GM18858 (cell line): ENCODE data around the gene CLEC2B.
"Not testable (repeated sequence)": the region's sequence is repeated elsewhere in the genome, so short reads cannot be mapped to it uniquely, and the experiment has no call there.

Source experiments
- ATAC-seq: cut with Tn5 transposase; IDR thresholded peaks from one replicate; pipeline ENCODE4 v1.9.1; 2021; ENCODE audit not compliant: unreplicated experiment

Gene CLEC2B

DNA sequence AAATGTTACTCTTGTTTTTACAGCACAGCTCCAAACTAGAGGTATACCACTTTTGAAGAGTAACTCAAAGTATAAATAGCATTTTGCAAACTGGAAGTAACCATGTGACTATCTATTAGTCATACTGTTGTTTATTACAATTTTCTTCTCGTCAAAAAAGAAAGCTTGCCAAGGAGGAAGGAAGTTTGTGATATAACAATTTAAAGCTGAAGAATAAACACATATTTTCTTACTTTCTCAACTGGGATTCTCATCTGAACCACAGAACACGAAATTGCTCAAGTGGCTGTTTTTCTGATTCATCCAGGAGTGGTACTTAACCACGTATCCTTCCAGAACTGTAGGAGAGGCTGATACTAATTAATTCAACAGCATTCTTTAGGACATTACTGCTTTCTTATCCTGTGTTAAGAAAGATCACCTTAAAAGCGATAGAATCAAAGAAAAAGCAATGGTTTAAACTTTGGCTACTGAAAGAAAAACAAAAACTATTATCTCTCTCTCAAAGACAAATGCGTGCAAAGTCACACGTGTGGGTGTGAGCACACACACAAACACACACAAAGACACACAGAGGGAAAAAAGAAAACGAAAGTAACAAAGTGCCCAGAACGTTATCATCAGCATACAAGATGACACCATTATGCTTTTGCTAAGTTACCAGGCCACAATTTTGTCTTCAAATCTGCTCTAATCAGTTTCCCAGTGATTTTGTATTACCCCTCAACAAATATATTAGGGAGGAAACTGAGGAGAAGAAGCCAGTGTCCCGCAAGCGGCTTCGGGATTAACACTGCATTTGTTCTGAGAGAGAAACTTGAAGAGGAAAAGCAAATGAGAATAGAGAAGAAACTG, at the start of gene CLEC2B:
Gene CLEC2B, minus strand, starts transcription at position 48 of the 855 bp plus-strand sequence.
- ATAC-seq = no peak

DNA sequence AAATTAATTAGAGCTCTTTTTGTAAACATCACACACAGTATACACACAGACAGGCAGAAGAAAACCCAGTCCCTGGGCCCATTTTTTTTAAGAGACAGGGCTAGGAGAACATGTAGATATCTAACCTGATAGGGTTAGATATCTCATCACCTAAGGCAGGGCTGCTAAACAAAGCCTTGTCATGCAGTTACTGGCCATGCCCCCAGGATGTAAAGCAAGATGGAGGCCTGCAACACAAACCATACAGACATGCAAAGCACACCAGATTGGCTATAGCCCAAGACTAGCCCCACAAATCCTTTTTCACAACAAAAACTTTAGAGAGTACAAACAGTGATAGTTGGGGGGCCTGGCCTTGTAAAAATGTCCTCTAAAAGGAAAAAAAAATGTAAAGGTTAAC, 42.6 kb upstream of the CLEC2B start:
- no peak for ATAC-seq

DNA sequence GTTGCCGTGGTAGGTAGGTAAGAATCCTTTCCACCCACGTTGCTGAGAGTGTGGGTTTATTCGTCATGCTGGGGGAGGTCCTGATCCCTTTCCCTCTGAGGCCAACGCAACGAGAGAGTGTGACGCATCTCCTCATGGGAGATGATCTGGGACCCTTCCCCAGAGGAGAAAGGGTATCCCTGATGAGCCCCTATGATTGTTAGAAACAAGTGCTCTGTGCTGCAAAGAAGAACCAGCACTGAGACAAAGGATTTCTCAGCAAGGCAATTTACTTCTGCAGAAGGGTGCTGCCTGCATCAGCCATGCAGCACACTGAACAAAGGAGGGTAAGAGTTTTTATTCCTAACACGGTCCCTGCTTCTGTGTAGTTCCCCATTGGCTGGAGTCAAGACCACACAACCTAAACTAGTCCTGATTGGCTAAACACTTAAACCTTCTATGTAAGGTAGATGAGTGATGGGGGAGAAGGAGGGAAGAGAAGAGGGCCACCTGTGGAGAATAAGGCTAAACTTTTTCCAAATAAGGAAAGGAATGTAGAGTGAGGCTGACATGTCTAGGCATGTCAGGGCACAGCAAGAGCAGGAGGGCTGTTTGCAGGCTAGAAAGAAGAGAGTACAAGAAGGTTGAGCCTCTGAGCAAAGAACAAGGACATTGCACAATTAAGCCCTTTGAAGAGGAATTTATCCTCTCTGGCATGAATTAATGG, 41.7 kb upstream of the CLEC2B start:
- ATAC-seq = no peak

DNA sequence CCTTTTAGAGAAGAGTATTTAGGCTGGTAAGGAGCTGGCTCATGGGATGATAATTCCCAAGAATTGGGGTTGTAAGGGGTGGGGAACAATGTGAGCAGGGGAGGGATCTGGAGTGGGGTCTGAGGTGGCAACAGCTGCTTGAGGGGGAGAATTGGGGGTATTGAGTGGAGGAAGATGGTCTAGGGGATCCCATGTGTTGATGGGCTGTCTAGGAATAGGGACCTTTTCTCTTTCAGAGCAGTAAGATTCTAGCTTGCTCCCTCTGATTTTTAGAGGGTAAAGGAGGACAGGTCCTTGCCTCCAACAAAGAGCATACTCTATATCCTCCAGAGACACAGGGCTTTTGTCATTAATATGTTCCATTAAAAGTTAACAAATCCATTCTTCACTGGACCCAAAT, 40.6 kb upstream of the CLEC2B start:
- ATAC-seq = no peak

DNA sequence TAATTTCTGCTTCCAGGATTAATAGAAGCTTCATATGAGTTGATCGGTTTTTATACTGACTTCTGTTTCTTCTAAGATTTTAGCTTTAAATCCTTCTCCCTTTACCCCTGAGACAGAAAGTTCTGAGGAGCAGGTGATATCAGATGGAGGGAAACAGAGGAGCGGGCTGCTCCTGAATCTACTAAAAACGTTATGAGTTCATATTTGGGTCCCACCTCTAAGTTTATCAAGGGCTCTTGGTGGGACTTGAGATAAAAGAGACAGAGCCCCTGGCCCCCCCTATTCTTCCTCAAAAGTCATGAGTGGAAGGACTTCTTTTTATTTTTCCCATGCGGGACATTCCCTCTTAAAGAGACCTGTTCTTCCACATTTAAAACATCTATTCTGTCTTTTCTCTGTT, 39.2 kb upstream of the CLEC2B start:
- ATAC-seq = no peak

DNA sequence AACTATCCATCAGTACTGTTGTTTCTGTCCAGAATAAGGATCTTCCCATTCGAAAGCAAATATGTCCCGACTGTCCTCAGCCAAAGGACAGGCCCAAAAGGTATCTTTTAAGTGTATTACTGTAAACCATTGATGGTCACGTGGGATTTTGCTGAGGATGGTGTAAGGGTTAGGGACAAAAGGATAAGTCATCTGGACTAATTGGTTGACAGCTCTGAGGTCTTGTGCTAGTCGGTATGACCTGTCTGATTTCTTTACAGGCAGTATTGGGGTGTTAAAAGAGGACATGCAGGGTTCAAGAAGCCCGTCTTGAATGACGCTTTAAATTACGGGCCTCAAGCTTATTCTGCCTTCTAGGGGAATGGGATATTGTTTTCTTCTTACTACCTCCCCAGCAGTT, 38.6 kb upstream of the CLEC2B start:
- ATAC-seq = no peak

DNA sequence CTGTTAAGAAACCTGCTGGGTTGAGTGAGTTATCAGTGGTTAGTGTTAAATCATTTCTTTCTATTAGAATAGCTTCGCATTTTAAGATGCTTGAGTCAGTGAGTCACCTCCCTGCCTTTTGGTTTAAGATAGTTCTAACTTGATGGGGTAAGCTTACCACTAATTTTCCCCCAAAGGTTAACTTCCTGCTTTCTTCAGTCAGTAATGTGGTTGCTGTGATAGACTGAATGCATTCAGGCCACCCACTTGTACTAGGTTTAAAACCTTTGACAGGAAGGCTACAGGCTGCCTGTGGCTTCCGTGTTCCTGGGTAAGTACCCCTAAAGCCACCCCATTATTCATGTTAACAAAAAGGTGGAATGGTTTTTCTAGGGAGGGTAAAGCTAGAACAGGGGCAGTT, 37.7 kb upstream of the CLEC2B start:
- no peak for ATAC-seq

DNA sequence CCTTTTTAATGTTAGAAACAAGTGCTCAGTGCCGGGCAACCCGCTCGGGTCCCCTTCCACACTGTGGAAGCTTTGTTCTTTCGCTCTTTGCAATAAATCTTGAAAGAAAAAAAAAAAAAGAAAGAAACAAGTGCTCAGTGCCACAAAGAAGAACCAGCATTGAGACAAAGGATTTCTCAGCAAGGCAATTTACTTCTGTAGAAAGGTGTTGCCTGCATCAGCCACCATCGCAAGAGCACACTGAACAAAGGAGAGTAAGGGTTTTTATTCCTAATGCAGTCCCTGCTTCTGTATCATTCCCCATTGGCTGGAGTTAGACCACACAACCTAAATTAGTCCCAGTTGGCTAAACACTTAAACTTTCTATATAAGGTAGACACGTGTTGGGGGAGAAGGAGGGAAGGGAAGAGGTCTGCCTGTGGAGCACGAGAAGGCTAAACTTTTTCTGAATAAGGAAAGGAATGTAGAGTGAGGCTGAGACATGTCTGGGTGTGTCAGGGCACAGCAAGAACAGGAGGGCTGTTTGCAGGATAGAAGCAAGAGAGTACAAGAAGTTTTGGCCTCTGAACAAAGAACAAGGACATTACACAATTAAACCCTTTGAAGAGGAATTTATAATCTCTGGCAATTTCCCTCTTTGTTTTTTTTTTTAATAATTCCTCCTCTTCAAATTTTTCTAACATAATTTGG, 33.5 kb upstream of the CLEC2B start:
- ATAC-seq = no peak

DNA sequence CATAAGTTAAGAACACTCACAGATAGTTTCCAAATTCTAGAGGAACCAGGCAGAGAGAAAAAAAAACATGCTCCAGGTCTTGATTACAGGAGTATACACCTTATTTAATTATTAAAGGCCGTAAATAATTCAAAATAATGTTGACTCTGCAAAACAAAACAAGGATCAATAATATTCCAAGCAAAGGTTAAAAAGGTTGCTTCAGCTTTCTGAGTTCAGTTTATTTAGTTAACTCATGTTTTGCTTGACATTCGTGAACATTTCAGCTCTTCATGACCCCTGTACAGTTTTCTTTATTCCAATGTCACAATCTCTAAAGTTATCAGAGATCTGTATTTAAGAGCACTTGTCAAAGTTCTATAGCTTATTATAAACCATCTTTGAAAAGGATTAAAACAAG, 31.8 kb upstream of the CLEC2B start:
- ATAC-seq = no peak

DNA sequence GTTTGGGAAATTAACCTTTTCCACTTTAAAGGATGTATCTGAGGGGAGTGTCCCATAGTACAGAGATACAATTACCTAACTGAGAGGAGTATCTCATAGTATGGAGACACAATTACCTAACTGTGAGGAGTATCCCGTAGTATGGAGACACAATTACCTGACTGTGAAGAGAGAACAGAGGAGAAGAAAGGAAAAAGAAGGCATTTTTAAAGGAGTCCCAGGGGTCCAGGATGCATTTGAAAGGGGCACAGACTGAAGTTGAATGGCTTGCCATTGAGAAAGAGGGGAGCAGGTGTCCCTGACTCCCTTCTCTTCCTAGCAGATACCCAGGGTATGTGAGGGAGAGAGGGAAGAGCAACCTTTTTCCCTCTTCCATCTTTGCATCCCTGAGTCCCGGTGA, 30.1 kb upstream of the CLEC2B start:
- ATAC-seq = no peak

DNA sequence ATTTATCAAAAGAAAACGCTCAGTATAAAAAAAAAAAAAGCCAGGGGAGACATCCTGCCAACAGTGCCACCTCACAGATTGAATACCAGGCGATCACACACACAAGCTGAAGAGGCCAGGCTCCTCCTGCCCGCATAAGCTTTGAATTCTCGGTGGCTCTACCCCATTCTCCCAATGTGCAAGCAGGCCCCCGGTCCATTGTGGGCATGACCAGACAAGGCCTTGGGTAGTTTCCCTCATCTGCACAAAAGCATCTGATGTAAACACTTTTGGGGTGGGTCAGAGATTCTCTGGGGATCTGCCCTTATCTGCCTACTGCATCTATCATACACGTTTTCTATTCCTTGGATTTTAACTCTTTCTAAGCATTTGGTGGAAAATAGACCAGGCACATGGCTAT, 28.4 kb upstream of the CLEC2B start:
- no peak for ATAC-seq

DNA sequence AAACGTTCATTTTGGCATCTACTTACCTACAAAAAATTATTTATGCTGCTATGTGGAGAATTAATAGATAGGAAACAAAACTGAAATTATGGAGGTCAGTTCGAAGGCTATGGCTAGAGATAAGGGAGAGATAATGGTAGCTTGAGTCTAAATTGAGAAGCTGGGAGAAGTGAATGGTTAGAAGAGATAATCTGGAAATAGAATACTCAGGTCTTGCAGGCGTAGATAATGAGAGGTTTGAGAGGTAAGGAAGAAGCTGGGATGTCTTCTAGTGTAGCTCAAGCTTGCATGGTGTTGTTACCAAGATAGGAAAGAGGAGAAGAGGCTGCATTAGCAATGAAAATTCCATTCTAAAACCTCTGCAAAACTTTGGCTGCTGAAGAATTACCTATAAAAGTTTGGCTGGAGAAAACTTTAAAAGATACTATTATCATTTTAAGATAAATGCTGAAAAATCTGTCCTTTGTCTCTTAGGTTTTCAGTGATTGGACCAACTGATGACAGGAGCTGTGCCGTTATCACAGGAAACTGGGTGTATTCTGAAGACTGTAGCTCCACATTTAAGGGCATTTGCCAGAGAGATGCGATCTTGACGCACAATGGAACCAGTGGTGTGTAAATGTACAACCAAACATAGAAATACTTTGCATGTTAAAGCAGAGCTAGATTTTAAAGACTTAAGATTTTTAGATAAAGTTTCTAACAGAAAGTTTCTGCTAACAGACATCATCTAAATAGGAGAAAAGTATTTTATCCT, 26.2 kb upstream of the CLEC2B start:
- ATAC-seq = no peak

DNA sequence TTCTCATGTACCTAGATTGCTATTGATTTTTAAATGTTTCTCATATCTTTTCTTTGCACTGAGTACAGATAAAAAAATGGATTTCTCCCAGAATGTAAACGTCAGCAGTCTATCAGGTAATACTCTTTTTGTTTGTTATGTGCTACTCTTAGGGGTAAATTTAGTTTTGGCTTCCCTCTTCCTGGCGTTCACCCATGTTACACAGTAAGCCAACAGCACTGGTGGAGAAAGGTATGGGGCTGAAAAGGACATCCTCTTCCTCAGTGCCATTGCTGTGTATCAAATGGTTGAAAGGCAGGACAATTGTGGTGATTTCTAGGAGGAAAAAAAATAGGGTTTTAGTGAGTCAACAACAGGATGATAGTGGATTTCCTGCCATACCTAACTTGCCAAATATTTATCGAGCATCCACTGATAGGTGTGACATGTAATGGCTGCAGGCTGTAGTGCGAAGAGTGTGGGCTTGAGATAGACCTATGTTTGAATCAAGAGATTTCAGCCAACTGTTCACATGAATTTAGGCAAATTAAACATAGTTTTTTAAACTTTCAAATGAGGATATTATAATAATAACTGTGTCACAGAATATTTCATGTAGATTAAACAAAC, 19.6 kb upstream of the CLEC2B start:
- no peak for ATAC-seq

DNA sequence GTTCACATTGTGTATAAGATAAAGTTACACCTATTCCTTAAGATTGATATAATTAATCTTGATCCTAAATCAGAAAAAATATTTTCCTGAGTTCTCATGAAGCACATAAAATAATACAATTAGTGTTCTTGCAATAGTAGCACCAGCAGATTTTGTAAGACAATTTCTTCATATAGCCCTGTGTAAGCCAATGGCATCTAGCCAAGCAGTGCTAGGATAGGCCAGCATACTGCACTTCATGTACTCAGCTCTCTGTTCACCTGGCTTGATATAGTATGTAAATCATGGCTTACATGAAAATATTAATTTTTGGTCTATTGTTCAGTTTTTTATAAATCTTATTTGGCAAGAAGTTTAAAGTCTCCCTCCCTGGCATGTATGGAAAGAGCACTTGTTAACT, 14.0 kb upstream of the CLEC2B start:
- no peak for ATAC-seq

DNA sequence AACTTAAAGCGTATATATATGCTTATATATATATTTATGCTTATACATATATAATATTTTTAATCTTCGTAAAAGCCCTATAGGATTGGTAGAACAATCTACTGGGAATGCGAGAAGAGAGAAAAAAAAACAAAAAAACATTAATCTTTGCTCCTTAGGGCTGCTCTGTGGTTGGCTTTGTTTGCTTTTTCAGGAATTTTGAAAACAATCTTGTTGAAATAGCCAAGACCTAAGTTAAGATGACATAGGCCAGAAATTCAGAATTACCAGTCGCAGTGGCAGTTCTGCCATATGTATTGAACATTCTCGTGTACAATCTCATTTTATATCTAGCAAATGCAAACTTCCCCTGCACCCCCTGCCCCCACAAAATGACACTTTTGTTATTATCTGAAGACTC, 12.8 kb upstream of the CLEC2B start:
- no peak for ATAC-seq

DNA sequence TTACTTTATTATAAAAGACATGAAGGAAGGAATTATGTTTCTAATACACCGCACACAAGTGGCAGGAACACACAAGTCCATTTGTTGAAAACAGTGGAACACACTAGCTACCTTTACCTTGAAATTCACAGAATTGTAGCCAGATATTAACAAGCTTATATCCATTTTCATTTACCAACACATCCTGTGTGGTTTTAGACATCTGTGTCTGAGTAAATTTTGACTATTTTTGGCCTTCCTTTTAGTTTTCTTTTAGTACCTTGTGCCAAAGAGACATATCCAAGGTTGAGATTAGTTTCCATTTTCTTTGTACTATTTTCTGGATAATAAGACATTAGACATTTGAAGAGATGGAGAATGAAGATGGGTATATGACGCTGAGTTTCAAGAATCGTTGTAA, 12.1 kb upstream of the CLEC2B start, which contains the start of gene KLRF2:
Gene KLRF2, plus strand, starts transcription at position 244 of the 400 bp plus-strand sequence. Its CDS starts 107 bp downstream, at position 351.
- ATAC-seq = no peak

DNA sequence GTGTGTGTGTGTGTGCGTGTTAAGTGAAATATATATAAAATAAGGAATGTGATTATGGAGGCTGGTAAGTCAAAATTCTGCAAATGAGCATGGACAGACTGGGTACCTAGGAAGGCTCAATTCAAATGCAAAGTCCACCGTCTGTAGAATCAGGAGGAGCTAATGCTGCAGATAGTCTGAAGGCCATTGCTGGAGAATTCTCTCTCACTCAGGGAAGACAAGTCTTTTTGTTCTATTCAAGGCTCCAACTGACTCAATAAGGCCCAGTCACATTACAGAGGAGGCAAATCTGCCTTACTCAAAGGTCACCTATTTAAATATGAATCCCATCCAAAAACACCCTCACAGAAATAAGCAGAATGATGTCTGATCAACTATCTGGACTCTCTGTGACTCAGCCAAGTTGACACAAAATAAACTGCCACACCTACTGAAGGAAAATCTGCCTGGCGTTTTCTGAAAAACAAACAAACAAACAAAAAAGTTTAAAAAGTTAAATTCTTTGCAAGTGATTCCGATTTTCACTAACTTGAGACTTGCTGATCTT, 11.5 kb upstream of the CLEC2B start:
- no peak for ATAC-seq

DNA sequence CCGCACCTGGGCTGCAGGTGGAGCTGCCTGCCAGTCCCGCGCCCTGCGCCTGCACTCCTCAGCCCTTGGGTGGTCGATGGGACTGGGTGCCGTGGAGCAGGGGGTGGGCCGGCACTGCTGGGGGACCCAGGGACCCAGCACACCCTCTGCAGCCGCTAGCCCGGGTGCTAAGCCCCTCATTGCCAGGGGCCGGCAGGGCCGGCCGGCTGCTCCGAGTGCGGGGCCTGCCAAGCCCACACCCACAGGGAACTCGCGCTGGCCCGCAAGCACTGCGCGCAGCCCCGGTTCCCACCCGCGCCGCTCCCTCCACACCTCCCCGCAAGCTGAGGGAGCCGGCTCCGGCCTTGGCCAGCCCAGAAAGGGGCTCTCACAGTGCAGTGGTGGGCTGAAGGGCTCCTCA, 7.0 kb upstream of the CLEC2B start:
- not testable (repeated sequence) for ATAC-seq

DNA sequence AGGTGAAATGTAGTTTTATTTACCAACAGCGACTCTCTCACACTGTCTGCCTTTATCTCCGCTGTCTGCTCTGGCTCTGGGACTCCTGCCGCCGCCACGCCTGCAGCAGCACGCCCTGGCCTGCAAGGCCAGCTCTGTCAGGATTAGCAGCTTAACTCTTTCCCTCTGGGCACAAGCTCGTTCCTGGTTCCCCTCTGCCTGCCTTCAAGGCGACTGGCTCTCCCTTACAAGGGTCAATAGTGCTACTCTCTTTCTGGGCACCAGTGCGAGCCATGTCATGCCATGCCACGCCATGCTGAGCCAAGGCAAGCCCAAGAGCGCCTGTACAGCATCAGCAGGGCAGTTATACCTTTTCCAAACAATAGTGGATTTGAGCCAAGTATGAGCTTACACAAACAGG, 3.6 kb upstream of the CLEC2B start:
- no peak for ATAC-seq

DNA sequence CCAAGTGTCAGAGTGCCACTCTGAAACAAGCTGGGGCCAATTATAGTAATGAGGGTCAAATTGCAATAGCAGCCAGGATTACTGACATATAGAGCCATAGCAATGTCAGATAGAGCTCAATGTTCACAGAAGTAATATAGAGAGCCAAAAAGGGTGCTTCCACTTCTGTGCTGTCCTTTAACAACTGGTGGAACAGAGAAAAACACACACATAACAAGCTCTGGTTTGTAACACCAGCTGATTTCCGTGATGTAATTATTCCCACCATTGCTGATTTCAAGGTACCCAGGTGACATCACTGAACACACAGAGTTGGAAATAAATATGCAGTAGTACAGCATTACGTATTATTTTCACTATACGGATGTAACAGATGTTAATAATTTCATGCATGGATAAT, 3.0 kb upstream of the CLEC2B start:
- ATAC-seq = no peak
